Ectodermal cell (in vitro differentiated cells): ENCODE data around the gene DMRTC1B. TPM values are rescaled to one million over a fixed set of nuclear protein-coding genes. Genes with fewer than 3 reads are reported as not detected.
"Not testable (repeated sequence)": the region's sequence is repeated elsewhere in the genome, so short reads cannot be mapped to it uniquely, and the experiment has no call there.

ENCODE experiments used
- H3K27ac ChIP-seq: 2 replicates; pipeline ENCODE4 v1.7.0; 2013; ENCODE audit warnings: mild to moderate bottlenecking, low read depth, low read length; ENCODE audit not compliant: insufficient read depth, poor library complexity, severe bottlenecking
- H3K27me3 ChIP-seq: 2 replicates; pipeline ENCODE4 v1.7.0; 2013; ENCODE audit warnings: mild to moderate bottlenecking, low read length; ENCODE audit not compliant: insufficient read depth, control insufficient read depth, poor library complexity, severe bottlenecking
- H3K36me3 ChIP-seq: one replicate; pipeline ENCODE4 v1.7.0; 2013; ENCODE audit warnings: low read length; ENCODE audit not compliant: control insufficient read depth, insufficient read depth
- H3K4me1 ChIP-seq: one replicate; pipeline ENCODE4 v1.7.0; 2013; ENCODE audit warnings: low read length; ENCODE audit not compliant: control insufficient read depth, insufficient read depth
- H3K4me3 ChIP-seq: 2 replicates; pipeline ENCODE4 v1.7.0; 2013; ENCODE audit warnings: low read depth, low read length, control low read depth; ENCODE audit not compliant: insufficient read depth
- H3K9me3 ChIP-seq: 2 replicates; pipeline ENCODE4 v1.7.0; 2013; ENCODE audit warnings: mild to moderate bottlenecking, low read length, moderate library complexity; ENCODE audit not compliant: control insufficient read depth
- WGBS, 2 experiments: methylation state at CpG; one replicate each; pipeline ENCODE4 v1.1.7; 2013; ENCODE audit warnings: missing lambda C conversion rate in 2 of 2; 5-methylcytosine and 5-hydroxymethylcytosine counted together
- polyA plus RNA-seq, 4 experiments: library from polyadenylated mRNA; stranded (reverse); fragments of 50-300 nt; gene quantifications; one replicate each; pipeline ENCODE4 v1.2.3, GENCODE V29; 2013

Gene DMRTC1B, protein sequence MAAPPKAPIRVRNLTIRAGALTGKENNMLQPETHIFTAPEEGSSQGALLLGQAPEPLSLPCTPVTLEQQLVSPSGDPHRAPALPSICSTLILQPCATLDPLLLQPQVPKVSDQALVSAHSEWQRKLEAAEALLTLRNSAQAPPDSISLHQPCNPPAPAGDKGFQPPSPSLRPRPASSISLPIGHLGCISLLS
- polyA plus RNA-seq (2013, experiment 1 of 4), result 1.3 TPM
- 1.7 TPM for polyA plus RNA-seq (2013, experiment 2 of 4)
- polyA plus RNA-seq (2013, experiment 3 of 4), result 1.4 TPM
- polyA plus RNA-seq (2013, experiment 4 of 4), result 1.6 TPM

DNA sequence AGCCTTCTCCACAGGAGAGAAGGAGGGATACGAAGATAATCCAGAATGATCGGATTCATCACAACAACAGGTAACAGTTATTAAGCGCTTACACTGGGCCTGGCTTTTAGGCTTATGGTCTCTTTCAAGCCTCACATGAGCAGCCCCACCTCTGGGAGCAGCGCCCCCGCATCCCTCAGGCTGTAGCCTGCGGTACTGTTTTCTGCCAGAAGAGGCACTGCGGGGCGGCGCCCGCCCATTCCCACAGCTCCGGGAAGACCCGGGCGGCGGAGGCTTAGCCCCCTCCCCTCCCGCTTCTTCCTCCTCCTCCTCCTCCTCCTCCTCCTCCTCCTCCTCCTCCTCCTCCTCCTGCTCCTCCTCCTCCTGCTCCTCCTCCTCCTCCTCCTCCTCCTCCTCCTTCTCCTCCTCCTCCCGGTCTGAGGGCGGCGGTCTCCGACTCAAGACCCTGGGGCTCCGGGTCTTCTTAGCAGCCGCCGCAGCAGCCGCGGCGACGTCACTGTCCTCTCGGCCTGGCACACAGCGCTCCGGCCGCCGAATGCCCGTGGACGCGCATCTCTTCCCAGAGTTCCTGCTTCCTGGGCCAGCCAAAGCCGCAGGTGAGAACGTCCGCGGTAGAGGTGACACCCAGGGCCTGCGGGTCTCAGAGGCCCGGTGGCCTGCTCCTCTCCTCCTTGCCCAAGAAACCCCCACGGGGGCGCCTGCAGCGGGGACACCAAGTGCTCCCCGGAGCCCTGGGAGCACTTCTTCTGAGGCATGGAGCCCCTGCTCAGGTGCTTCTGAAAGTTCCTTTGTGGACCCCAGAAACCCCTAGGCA is at the start of gene DMRTC1B:
TSS of gene DMRTC1B (plus strand) at position 238 of the 814 bp plus-strand sequence. CDS start 68,246 bp downstream, outside the sequence.
- WGBS, 2 experiments, result no CpG with 5 or more reads among the region's 44 CpGs
- H3K27me3 ChIP-seq, H3K36me3 ChIP-seq, H3K27ac ChIP-seq, H3K4me1 ChIP-seq, H3K4me3 ChIP-seq, H3K9me3 ChIP-seq: not testable (repeated sequence)

DNA sequence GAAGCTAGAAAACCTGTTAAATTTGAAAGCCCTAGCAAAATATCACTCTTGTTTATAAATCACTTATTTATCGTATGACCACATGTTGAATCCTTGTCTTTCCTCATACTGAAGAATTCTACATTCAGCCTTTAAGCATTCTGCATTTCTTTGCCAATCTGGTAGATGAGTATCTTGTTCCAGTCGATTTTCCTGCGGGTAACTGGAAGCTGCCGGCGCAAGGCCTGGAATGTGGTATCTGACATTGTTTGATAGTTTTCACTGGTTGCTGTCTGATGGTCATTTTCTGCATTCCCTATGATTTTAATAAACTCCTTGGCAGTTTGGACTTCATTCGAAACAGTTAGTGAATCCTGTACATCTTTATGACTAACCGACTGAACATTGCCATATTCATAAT is 48.8 kb upstream of the DMRTC1B start:
- Histone ChIP-seq H3K9me3 (no peaks in the 10 kb centered on the region), H3K27ac (no peak overlapping the region)
- WGBS, 2 experiments, result 93 to 95% methylated on average over 3 to 7 of the region's 7 CpGs

DNA sequence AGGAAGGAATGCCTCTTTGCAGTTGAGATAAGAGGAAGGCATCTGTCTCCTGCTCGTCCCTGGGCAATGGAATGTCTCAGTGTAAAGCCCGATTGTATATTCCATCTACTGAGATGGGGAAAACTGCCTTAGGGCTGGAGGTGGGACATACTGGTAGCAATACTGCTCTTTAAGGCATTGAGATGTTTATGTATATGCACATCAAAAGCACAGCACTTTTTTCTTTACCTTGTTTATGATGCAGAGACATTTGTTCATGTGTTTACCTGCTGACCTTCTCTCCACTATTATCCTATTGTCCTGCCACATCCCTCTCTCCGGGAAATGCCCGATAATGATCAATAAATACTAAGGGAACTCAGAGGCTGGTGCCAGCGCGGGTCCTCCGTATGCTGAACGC is 43.1 kb upstream of the DMRTC1B start:
- not testable (repeated sequence) for H3K4me3 ChIP-seq, H3K4me1 ChIP-seq, H3K9me3 ChIP-seq, H3K27ac ChIP-seq, H3K36me3 ChIP-seq, H3K27me3 ChIP-seq
- 75 to 78% methylated on average over 8 of the region's 8 CpGs for WGBS, 2 experiments

More for the DNA sequence above, 48.8 kb upstream of the DMRTC1B start:
- Histone ChIP-seq H3K27me3 (no peaks in the 10 kb centered on the region), H3K4me1 (no peaks in the 10 kb centered on the region), H3K4me3 (no peak overlapping the region), H3K36me3 (no peaks in the 10 kb centered on the region)

DNA sequence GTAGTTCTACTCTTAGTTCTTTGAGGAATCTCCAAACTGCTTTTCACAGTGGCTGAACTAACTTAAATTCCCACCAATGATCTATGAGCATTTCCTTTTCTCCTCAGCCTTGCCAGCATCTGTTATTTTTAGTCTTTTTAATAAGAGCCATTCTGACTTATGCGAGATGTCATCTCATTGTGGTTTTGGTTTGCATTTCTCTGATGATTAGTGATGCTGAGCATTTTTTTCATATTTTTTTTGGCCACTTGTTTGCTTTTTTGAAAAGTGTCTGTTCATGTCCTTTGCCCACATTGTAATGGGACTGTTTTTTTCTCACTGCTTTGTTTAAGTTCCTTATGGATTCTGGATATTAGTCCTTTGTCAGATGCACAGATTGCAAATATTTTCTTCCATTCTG is 41.1 kb upstream of the DMRTC1B start:
- Histone ChIP-seq H3K36me3 (no peaks in the 10 kb centered on the region), H3K4me1 (no peaks in the 10 kb centered on the region), H3K4me3 (no peak overlapping the region), H3K27me3 (no peaks in the 10 kb centered on the region), H3K27ac (no peak overlapping the region), H3K9me3 (no peaks in the 10 kb centered on the region)
- WGBS, 2 experiments, result 96 to 100% methylated on average over 1 of the region's 1 CpG

DNA sequence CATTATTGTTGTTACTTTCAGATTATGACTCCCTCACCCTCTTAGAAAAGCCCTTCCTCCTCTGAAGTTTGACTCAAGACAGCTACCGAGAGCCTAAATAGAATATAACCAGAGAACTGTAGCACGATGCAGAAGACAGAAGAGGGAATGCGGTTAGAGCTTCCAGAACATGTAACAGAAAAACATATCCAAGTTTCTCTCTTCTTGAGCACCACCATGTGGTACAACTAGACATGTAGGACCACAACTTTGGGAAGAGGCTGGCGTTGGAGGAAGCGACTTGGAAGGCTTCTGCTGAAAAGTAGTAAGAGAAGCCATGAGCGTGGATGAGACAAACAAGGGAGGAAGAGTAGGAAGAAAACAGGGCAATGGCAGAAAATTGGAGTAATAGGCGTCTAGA is 31.1 kb upstream of the DMRTC1B start:
- H3K27me3 ChIP-seq, H3K27ac ChIP-seq, H3K4me3 ChIP-seq, H3K36me3 ChIP-seq, H3K9me3 ChIP-seq, H3K4me1 ChIP-seq: not testable (repeated sequence)
- no CpG with 5 or more reads among the region's 7 CpGs for WGBS, 2 experiments

DNA sequence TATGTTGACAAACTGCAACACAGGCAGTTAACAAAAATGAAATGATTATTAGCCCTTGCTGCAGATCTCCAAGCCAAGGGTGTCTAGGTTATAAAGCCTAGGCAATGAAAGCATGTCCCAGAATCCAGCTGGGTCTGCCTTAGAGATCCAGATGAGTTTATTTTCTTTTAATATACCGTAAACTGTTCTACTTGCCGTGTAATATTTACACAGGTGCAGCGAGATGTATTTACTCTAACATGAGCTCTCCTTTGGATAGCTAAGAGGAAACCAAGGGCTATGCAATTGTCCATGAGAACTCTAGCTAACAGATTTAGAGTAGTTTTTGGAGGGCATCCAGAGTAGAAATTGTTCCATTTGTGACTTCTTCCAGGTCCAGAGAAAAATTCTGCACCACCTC is 28.1 kb upstream of the DMRTC1B start:
- not testable (repeated sequence) for H3K36me3 ChIP-seq, H3K4me1 ChIP-seq, H3K9me3 ChIP-seq, H3K4me3 ChIP-seq, H3K27ac ChIP-seq, H3K27me3 ChIP-seq
- no CpG with 5 or more reads among the region's 3 CpGs for WGBS, 2 experiments

DNA sequence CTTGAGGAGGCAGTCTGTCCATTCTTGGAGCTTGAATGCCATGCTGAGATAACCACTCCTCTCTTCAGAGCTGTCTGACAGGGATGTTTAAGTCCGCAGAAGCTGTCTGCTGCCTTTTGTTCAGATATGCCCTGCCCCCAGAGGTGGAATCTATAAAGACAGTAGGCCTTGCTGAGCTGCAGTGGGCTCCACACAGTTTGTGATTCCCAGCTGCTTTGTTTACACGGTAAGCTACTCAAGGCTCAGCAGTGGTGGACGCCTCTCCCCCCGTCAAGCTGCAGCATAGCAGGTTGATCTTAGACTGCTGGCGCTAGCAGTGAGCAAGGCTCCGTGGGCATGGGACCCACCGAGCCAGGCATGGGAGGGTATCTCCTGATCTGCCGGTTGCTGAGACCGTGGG is 16.2 kb upstream of the DMRTC1B start:
- not testable (repeated sequence) for H3K4me3 ChIP-seq, H3K4me1 ChIP-seq, H3K27me3 ChIP-seq, H3K27ac ChIP-seq, H3K36me3 ChIP-seq, H3K9me3 ChIP-seq
- WGBS, 2 experiments, result no CpG with 5 or more reads among the region's 9 CpGs

DNA sequence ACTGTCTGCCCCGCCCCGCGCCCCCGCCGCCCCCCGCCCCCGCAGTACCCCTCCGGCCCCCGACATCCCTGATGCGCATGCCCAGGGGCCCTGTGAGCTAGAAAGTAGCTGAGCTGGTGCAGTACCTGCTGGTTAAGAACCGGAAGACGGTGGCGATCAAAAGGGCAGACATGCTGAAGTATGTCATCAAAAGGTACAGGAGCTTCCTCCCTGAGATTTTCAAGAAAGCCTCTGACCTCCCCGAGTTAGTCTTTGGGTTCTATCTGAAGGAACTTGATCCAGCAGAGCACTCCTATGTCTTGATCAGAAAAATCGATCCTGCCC is 739 bp downstream of the DMRTC1B start:
- WGBS, 2 experiments, result no CpG with 5 or more reads among the region's 15 CpGs
- not testable (repeated sequence) for H3K27ac ChIP-seq, H3K27me3 ChIP-seq, H3K4me1 ChIP-seq, H3K4me3 ChIP-seq, H3K36me3 ChIP-seq, H3K9me3 ChIP-seq

DNA sequence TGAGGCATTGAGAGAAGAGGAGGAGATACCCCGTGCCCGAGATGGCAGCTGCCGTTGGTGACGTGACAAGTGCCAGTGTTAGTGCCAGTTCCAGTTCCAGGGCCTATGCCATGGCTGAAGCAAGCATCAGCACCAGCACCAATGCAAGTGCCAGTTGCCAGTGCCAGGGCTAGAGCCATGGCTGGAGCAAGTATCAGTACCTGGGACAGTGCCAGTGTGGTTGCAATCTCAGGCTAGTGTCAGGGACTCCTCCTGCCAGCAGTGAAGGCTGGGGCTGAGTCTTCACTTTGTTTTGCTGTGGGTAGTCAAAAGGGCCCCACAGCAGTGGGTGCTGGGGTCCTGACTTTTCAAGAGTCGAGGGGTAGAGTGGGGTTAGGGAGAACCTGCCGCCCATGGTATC is 1.5 kb downstream of the DMRTC1B start:
- H3K9me3 ChIP-seq, H3K36me3 ChIP-seq, H3K4me3 ChIP-seq, H3K4me1 ChIP-seq, H3K27me3 ChIP-seq, H3K27ac ChIP-seq: not testable (repeated sequence)
- WGBS, 2 experiments, result no CpG with 5 or more reads among the region's 6 CpGs

DNA sequence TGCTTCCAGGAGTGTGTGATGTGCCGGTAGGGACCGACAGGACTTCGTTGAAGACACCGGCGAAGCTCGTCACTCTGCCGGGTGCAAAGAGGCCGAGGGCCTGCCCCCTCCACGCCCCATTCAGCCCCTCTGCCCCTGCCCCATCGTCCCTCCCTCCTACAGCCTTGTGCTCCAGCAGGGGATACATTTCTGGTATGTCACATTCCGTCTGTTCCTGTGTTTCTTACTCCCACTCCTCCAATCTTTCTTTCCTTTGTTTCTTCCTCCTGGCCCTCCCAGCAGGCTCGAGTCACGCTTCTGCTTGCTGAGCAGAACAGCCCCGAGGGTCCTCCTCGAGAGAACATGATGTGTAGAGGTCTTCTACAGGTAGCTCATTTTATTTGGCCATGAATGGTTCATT is 5.9 kb downstream of the DMRTC1B start, which contains the start of gene FAM236B:
TSS of gene FAM236B (minus strand) at position 101 of the 400 bp plus-strand sequence. CDS start at position 1, 100 bp downstream.
- not testable (repeated sequence) for H3K27ac ChIP-seq, H3K9me3 ChIP-seq, H3K4me3 ChIP-seq, H3K27me3 ChIP-seq, H3K4me1 ChIP-seq, H3K36me3 ChIP-seq
- WGBS, 2 experiments, result no CpG with 5 or more reads among the region's 15 CpGs
